A673 (cell line): ENCODE data around the gene ZNF460. TPM values are rescaled to one million over a fixed set of nuclear protein-coding genes. Genes with fewer than 3 reads are reported as not detected.

Experiments used
- BruUV-seq: library from RNA; stranded (reverse); fragments of 400-500 nt; replicated peaks from 2 replicates; lab custom pipeline; 2021; lab: Mats Ljungman, UMichigan
- CTCF ChIA-PET: fragments of 300-600 bp; sonication (Branson Sonifier 250); formaldehyde crosslinking; loops from one replicate; lab custom pipeline; 2022; ENCODE audit warnings: antibody characterized with exemption; lab: Charles Lee
- POLR2A ChIA-PET: fragments of 300-600 bp; sonication (Branson Sonifier 250); formaldehyde crosslinking; loops from one replicate; lab custom pipeline; 2022; ENCODE audit warnings: antibody characterized with exemption; ENCODE audit not compliant: low non-redundant PET; lab: Charles Lee
- DNase-seq: peaks from one replicate; pipeline ENCODE4 v3.0.0-alpha.2; 2015; ENCODE audit warnings: low spot score
- H3K27ac ChIP-seq: fragments of 200-600 bp; sonication (generic); 2 replicates; pipeline ENCODE4 v1.5.1; 2016; ENCODE audit warnings: mixed run types, low read depth, mild to moderate bottlenecking, mixed read lengths, antibody characterized with exemption, low read length; ENCODE audit not compliant: poor library complexity, severe bottlenecking
- H3K27me3 ChIP-seq: fragments of 200-600 bp; sonication (generic); replicated peaks from 2 replicates; pipeline ENCODE4 v1.6.1; 2017; ENCODE audit warnings: mixed run types, low read depth, mild to moderate bottlenecking, mixed read lengths, antibody characterized with exemption, low read length; ENCODE audit not compliant: insufficient read depth, poor library complexity
- H3K36me3 ChIP-seq: fragments of 200-600 bp; sonication (generic); 2 replicates; pipeline ENCODE4 v1.6.1; 2016; ENCODE audit warnings: mixed run types, mild to moderate bottlenecking, mixed read lengths, antibody characterized with exemption, low read length; ENCODE audit not compliant: insufficient read depth, poor library complexity, severe bottlenecking
- H3K4me1 ChIP-seq: fragments of 200-600 bp; sonication (generic); 2 replicates; pipeline ENCODE4 v1.6.1; 2017; ENCODE audit warnings: mixed run types, mild to moderate bottlenecking, mixed read lengths, antibody characterized with exemption, low read length; ENCODE audit not compliant: insufficient read depth, poor library complexity, severe bottlenecking
- H3K4me3 ChIP-seq: fragments of 200-600 bp; sonication (generic); 2 replicates; pipeline ENCODE4 v1.5.1; 2016; ENCODE audit warnings: low read depth, mixed run types, mild to moderate bottlenecking, mixed read lengths, low read length; ENCODE audit not compliant: poor library complexity, severe bottlenecking
- H3K9me3 ChIP-seq: fragments of 200-600 bp; sonication (generic); 2 replicates; pipeline ENCODE4 v1.6.1; 2016; ENCODE audit warnings: mixed run types, low read depth, mild to moderate bottlenecking, mixed read lengths, antibody characterized with exemption, low read length; ENCODE audit not compliant: poor library complexity, severe bottlenecking
- CTCF ChIP-seq: fragments of 300-800, 200-600 bp; sonication (generic); conservative IDR thresholded peaks from 2 replicates; pipeline ENCODE4 v1.5.1; 2017; ENCODE audit warnings: low read depth, mild to moderate bottlenecking, antibody characterized with exemption, low read length, moderate library complexity, mixed read lengths
- EZH2 ChIP-seq: fragments of 200-600 bp; sonication (generic); IDR thresholded peaks from 2 replicates; pipeline ENCODE4 v1.6.1; 2017; ENCODE audit warnings: borderline replicate concordance, low read depth, mild to moderate bottlenecking, mixed read lengths, antibody characterized with exemption, low read length; ENCODE audit not compliant: poor library complexity, severe bottlenecking
- intact Hi-C: fragments of 100-400 bp; cut with micrococcal nuclease; formaldehyde crosslinking; loops from one replicate; pipeline ENCODE4 v1.10.0; 2022; ENCODE audit not compliant: unreplicated experiment
- total RNA-seq: library from RNA; stranded (reverse); gene quantifications from 2 replicates; pipeline ENCODE4 v1.2.3, GENCODE V29; 2021

The ZNF460 gene
- total RNA-seq, 1 experiment from 2014 or later, result 58.4 TPM

DNA sequence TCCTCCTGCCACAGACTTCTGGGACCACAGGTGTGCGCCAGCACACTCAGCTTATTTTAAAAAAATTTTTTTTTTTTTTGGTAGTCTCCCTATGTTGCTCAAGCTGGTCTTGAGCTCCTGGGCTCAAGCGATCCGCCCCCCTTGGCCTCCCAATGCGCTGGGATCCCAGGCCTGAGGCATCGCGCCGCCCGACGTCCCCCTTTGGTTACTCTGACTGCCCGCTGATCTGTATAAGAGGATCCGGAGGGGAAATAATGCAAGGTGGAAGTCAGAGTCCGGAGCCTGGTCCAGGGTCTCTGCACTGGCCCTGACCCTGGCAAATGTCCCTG, 40.3 kb upstream of the ZNF460 start:
- intact Hi-C loops, result loop anchor here (1.0 kb wide), 1 partner anchor 40 kb away; the partner anchor contains the start of gene ZNF460
- no peak for DNase-seq
- H3K9me3 ChIP-seq, result no peaks in the 10 kb centered on the region
- peak overlapping the region; percentile 87 for H3K27ac ChIP-seq
- POLR2A ChIA-PET, result no interaction called here
- no peaks in the 10 kb centered on the region for H3K27me3 ChIP-seq
- CTCF ChIA-PET, result no interaction called here
- H3K4me1 ChIP-seq, result peaks cover 13% of the 10 kb centered on the region
- peaks cover 4% of the 10 kb centered on the region for H3K36me3 ChIP-seq
- BruUV-seq, result TSS peak; percentile 86
- H3K4me3 ChIP-seq, result peak overlapping the region; percentile 93
- no peak for TF ChIP-seq EZH2
- no peak for TF ChIP-seq CTCF

GRCh38 chr19:57240311-57241090, 39.8 kb upstream of the ZNF460 start, which contains the start of gene ZNF805:
Gene ZNF805 (plus strand): TSS chr19:57240632. CDS start chr19:57240892, 260 bp downstream.
- TF ChIP-seq EZH2 (no peak), CTCF (no peak)
- Histone ChIP-seq H3K9me3 (no peaks in the 10 kb centered on the region), H3K27ac (peak within 1 kb of the TSS; percentile 87), H3K4me1 (peaks cover 13% of the 10 kb centered on the region), H3K36me3 (peaks cover 6% of the 10 kb centered on the region), H3K27me3 (no peaks in the 10 kb centered on the region), H3K4me3 (peak within 1 kb of the TSS; percentile 93)
- ChIA-PET CTCF (no interaction called here), POLR2A (no interaction called here)
- DNase-seq, result peak; percentile 95
- BruUV-seq, result TSS peak; percentile 57
- intact Hi-C loops, result loop anchor here (1.0 kb wide), 1 partner anchor 40 kb away; the partner anchor contains the start of gene ZNF460

GRCh38 chr19:57241176-57241575, 39.1 kb upstream of the ZNF460 start:
- DNase-seq, result no peak
- Histone ChIP-seq H3K27ac (peak overlapping the region; percentile 87), H3K36me3 (peaks cover 6% of the 10 kb centered on the region), H3K9me3 (no peaks in the 10 kb centered on the region), H3K27me3 (no peaks in the 10 kb centered on the region), H3K4me1 (peaks cover 13% of the 10 kb centered on the region), H3K4me3 (peak overlapping the region; percentile 93)
- ChIA-PET CTCF (no interaction called here), POLR2A (no interaction called here)
- intact Hi-C loops, result no loop called here
- TF ChIP-seq CTCF (no peak), EZH2 (no peak)
- BruUV-seq, result no TSS peak
